NCI-H510A treated with DMSO at 0.1 percent for 48 hours (cell line): ENCODE results near the gene CRYBG1.
A peak's percentile ranks its signal among the peaks of the same experiment; 100 is the strongest.

Experiments used
- DNase-seq: peaks from one replicate; lab custom pipeline; 2025; lab: John Stamatoyannopoulos, UW

Gene CRYBG1

GRCh38 chr6:106458021-106458986 is 97.8 kb downstream of the CRYBG1 start:
- no peak for DNase-seq

GRCh38 chr6:106460481-106460880 is 100.0 kb downstream of the CRYBG1 start:
- no peak for DNase-seq

- no peak for DNase-seq
Measured at GRCh38 chr6:106461084-106461483, 100.6 kb downstream of the CRYBG1 start.

GRCh38 chr6:106462923-106463557 is 102.5 kb downstream of the CRYBG1 start:
- no peak for DNase-seq

GRCh38 chr6:106466211-106466610 is 105.7 kb downstream of the CRYBG1 start:
- DNase-seq = no peak

- DNase-seq = no peak
Measured at GRCh38 chr6:106468935-106469334, 108.4 kb downstream of the CRYBG1 start.

- DNase-seq = no peak
Measured at GRCh38 chr6:106469882-106470281, 109.4 kb downstream of the CRYBG1 start.

- DNase-seq = no peak
Measured at GRCh38 chr6:106470316-106470715, 109.8 kb downstream of the CRYBG1 start.

- DNase-seq = no peak
Measured at GRCh38 chr6:106470811-106471210, 110.3 kb downstream of the CRYBG1 start.

- no peak for DNase-seq
Measured at GRCh38 chr6:106473812-106474211, 113.3 kb downstream of the CRYBG1 start.

GRCh38 chr6:106474466-106474865 is 113.9 kb downstream of the CRYBG1 start:
- no peak for DNase-seq

GRCh38 chr6:106475284-106475683 is 114.8 kb downstream of the CRYBG1 start:
- DNase-seq = no peak

GRCh38 chr6:106476331-106477105 is 116.0 kb downstream of the CRYBG1 start:
- DNase-seq = no peak

- DNase-seq = no peak
Measured at GRCh38 chr6:106477146-106477545, 116.6 kb downstream of the CRYBG1 start.

- DNase-seq = peak; percentile 26
Measured at GRCh38 chr6:106477790-106478189, 117.3 kb downstream of the CRYBG1 start.

- no peak for DNase-seq
Measured at GRCh38 chr6:106486236-106486635, 125.7 kb downstream of the CRYBG1 start.

- peak; percentile 1 for DNase-seq
Measured at GRCh38 chr6:106488494-106489370, 128.2 kb downstream of the CRYBG1 start.

- DNase-seq = no peak
Measured at GRCh38 chr6:106490030-106490429, 129.5 kb downstream of the CRYBG1 start.

GRCh38 chr6:106490436-106490835 is 129.9 kb downstream of the CRYBG1 start:
- no peak for DNase-seq

GRCh38 chr6:106490974-106491373 is 130.5 kb downstream of the CRYBG1 start:
- no peak for DNase-seq

GRCh38 chr6:106495014-106495413 is 134.5 kb downstream of the CRYBG1 start:
- no peak for DNase-seq
